Hepatocyte (in vitro differentiated cells): ENCODE measurements around the gene NFILZ. TPM values are rescaled to one million over a fixed set of nuclear protein-coding genes. Genes with fewer than 3 reads are reported as not detected.

Source experiments
- DNase-seq: peaks from one replicate; pipeline ENCODE4 v3.0.0-alpha.2; 2016; ENCODE audit warnings: low spot score
- H2AFZ ChIP-seq: fragments of 200-600 bp; sonication (generic); 2 replicates; pipeline ENCODE4 v1.6.0; 2016; ENCODE audit warnings: antibody characterized with exemption, mild to moderate bottlenecking
- H3K27ac ChIP-seq: fragments of 200-600 bp; sonication (generic); 2 replicates; pipeline ENCODE4 v1.5.1; 2016; ENCODE audit warnings: mild to moderate bottlenecking
- H3K27me3 ChIP-seq: fragments of 200-600 bp; sonication (generic); 2 replicates; pipeline ENCODE4 v1.6.1; 2016
- H3K36me3 ChIP-seq: fragments of 200-600 bp; sonication (generic); replicated peaks from 2 replicates; pipeline ENCODE4 v1.5.1; 2016; ENCODE audit warnings: low read depth; ENCODE audit not compliant: insufficient read depth
- H3K4me1 ChIP-seq: fragments of 200-600 bp; sonication (generic); 2 replicates; pipeline ENCODE4 v1.5.1; 2016; ENCODE audit warnings: mild to moderate bottlenecking, moderate library complexity; ENCODE audit not compliant: insufficient read depth
- H3K4me2 ChIP-seq: fragments of 200-600 bp; sonication (generic); 2 replicates; pipeline ENCODE4 v1.6.0; 2016
- H3K4me3 ChIP-seq: fragments of 200-600 bp; sonication (generic); 2 replicates; pipeline ENCODE4 v1.5.1; 2016; ENCODE audit warnings: mild to moderate bottlenecking
- H3K79me2 ChIP-seq: fragments of 200-600 bp; sonication (generic); 2 replicates; pipeline ENCODE4 v1.6.0; 2017; ENCODE audit warnings: mild to moderate bottlenecking
- H3K9me2 ChIP-seq: fragments of 200-600 bp; sonication (generic); replicated peaks from 2 replicates; pipeline ENCODE4 v1.6.0; 2017; ENCODE audit warnings: mild to moderate bottlenecking; ENCODE audit not compliant: insufficient read depth
- H3K9me3 ChIP-seq: fragments of 200-600 bp; sonication (generic); 2 replicates; pipeline ENCODE4 v1.5.1; 2016; ENCODE audit warnings: low read depth, mild to moderate bottlenecking
- H4K20me1 ChIP-seq: fragments of 200-600 bp; sonication (generic); 2 replicates; pipeline ENCODE4 v1.6.0; 2016; ENCODE audit warnings: mild to moderate bottlenecking; ENCODE audit not compliant: insufficient read depth, poor library complexity, severe bottlenecking
- CTCF ChIP-seq: fragments of 200-600 bp; sonication (generic); IDR thresholded peaks from 2 replicates; pipeline ENCODE4 v1.5.1; 2016; ENCODE audit warnings: antibody characterized with exemption, mild to moderate bottlenecking; ENCODE audit not compliant: poor library complexity
- EZH2 ChIP-seq: fragments of 200-600 bp; sonication (generic); IDR thresholded peaks from 2 replicates; pipeline ENCODE4 v1.6.1; 2016; ENCODE audit warnings: antibody characterized with exemption, mild to moderate bottlenecking, borderline replicate concordance
- EZH2phosphoT487 ChIP-seq: fragments of 200-600 bp; sonication (generic); IDR thresholded peaks from one replicate; pipeline ENCODE4 v1.6.1; 2018; ENCODE audit warnings: antibody characterized with exemption, mild to moderate bottlenecking, low read depth, moderate library complexity; ENCODE audit not compliant: unreplicated experiment, severe bottlenecking
- WGBS: methylation state at CpG from one replicate; pipeline ENCODE4 v1.1.6; 2016; ENCODE audit warnings: low lambda C conversion rate; ENCODE audit errors: missing lambda C conversion rate; 5-methylcytosine and 5-hydroxymethylcytosine counted together
- polyA plus RNA-seq: library from polyadenylated mRNA; unstranded; fragments of >200 nt; fragmentation: Nextera tagmentation; extraction: Ambion mirVana; gene quantifications from 2 replicates; pipeline ENCODE4 v1.2.1, GENCODE V29; 2016
- total RNA-seq: library from RNA; depleted of rRNA; stranded (reverse); fragments of >200 nt; gene quantifications from 2 replicates; pipeline ENCODE4 v1.2.3, GENCODE V29; 2014

Gene NFILZ
- total and polyA plus RNA-seq, 2 experiments from 2014 or later = not detected

DNA sequence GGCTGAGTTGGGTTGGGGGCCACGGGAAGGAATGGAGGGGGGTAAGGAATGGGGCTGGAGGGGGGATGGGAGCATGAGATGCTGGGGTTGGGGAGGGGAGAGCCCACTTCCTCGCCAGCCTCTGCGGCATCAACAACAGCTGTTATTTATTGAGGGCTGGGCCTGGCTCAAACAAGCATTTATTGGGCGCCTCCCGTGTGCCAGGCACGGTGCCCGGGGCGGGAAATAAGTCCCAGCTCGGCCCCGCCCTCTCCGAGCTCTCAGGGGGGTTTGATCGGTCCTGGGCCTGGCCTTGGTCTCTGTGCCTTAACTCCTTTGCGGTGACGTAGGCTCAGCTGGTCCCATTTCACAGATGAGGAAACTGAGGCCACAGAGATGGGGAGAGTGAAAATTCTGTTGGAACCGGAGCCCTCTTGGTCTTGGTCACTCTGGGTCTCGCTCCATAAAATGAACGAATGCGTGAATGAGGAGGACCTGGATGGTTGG is 19.0 kb upstream of the NFILZ start:
- Histone ChIP-seq H4K20me1 (no peaks in the 10 kb centered on the region), H3K4me2 (no peak overlapping the region), H2AFZ (no peak overlapping the region), H3K36me3 (no peaks in the 10 kb centered on the region), H3K79me2 (peaks cover 15% of the 10 kb centered on the region), H3K4me3 (no peak overlapping the region), H3K27ac (peak overlapping the region; percentile 34), H3K27me3 (no peaks in the 10 kb centered on the region), H3K4me1 (peaks cover 6% of the 10 kb centered on the region), H3K9me2 (no peaks in the 10 kb centered on the region), H3K9me3 (no peaks in the 10 kb centered on the region)
- 70% methylated on average over 14 of the region's 18 CpGs for WGBS
- no peak for DNase-seq
- TF ChIP-seq EZH2 = no peak
- TF ChIP-seq CTCF = no peak
- no peak for TF ChIP-seq EZH2phosphoT487

DNA sequence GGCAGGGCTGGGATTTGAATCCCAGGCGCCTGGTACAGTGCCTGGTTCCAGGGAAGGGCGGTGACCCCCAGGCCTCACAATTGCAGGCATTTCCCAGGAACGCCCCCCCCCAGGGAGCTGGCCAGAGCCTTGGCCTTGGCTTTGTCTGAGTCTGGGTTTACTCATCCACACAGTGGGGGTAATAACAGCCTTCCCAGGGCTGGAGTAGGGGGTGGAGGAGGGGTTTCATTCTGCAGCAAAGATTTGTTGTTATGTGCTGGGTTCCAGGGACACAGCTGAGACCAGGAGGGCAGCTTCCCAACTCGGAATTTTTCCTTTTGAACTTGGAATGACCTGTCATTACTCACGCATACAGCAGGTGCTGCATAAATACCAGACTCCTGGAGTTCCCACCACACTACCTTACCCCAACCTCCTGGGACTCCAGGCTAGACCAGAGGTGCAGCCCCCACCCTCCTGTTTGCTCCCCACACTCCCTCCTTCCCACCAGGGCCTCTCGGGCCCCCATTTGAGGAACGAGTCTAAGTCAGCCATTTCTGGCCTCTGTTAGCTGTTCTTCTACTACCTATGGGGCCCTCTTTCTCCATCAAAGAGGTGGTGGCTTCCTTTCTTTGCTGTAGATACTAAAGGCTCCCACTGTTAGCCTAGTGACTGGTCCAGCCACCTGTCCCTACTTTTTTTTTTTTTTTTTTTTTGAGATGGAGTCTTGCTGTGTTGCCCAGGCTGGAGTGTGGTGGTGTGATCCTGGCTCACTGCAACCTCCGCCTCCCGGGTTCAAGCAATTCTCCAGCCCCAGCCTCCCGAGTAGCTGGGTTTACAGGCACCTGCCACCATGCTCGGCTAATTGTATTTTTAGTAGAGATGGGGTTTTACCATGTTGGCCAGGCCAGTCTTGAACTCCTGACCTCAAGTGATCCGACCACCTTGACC is 18.3 kb upstream of the NFILZ start:
- peaks cover 12% of the 10 kb centered on the region for H3K79me2 ChIP-seq
- no peaks in the 10 kb centered on the region for H3K9me2 ChIP-seq
- peak; percentile 37 for DNase-seq
- H3K4me1 ChIP-seq = peaks cover 6% of the 10 kb centered on the region
- no peaks in the 10 kb centered on the region for H4K20me1 ChIP-seq
- 59% methylated on average over 12 of the region's 12 CpGs for WGBS
- H3K27ac ChIP-seq = peak overlapping the region; percentile 34
- no peak overlapping the region for H3K4me2 ChIP-seq
- H3K36me3 ChIP-seq = no peaks in the 10 kb centered on the region
- H2AFZ ChIP-seq = no peak overlapping the region
- H3K27me3 ChIP-seq = no peaks in the 10 kb centered on the region
- H3K9me3 ChIP-seq = no peaks in the 10 kb centered on the region
- no peak for TF ChIP-seq EZH2phosphoT487
- no peak for TF ChIP-seq EZH2
- no peak for TF ChIP-seq CTCF
- H3K4me3 ChIP-seq = no peak overlapping the region

DNA sequence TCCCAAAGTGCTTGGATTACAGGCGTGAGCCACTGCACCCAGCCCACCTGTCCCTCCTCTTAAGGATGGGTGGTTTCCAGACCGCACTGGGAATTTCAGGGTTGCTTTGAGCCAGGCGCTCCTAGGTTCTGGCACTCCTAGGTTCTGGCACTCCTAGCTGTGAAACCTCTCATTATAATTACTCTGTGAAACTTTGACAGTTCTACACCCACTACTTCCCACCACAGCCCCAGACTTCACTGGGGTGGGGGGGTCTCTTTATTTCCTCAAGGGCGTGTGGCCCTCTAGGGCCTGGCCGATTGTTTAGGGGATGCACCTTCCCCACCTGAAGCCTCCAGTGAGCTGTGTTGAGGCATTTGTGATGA is 17.6 kb upstream of the NFILZ start:
- H3K36me3 ChIP-seq = no peaks in the 10 kb centered on the region
- no peaks in the 10 kb centered on the region for H4K20me1 ChIP-seq
- no peaks in the 10 kb centered on the region for H3K9me3 ChIP-seq
- H3K27me3 ChIP-seq = no peaks in the 10 kb centered on the region
- H3K27ac ChIP-seq = no peak overlapping the region
- no peaks in the 10 kb centered on the region for H3K9me2 ChIP-seq
- no peak overlapping the region for H3K4me3 ChIP-seq
- TF ChIP-seq EZH2 = no peak
- TF ChIP-seq CTCF = no peak
- peaks cover 6% of the 10 kb centered on the region for H3K4me1 ChIP-seq
- no peak overlapping the region for H2AFZ ChIP-seq
- H3K79me2 ChIP-seq = peaks cover 11% of the 10 kb centered on the region
- 73% methylated on average over 5 of the region's 5 CpGs for WGBS
- H3K4me2 ChIP-seq = no peak overlapping the region
- DNase-seq = no peak
